Ovary (tissue), 3 donors: ENCODE results near the gene GOLGB1.

Source experiments
- CTCF ChIP-seq, 3 donors: fragments of 450-650 bp in 2 of 3; fragments of 200-600 bp in 1 of 3; IDR thresholded peaks; one replicate each; pipeline versions ENCODE4 v1.5.1 to v1.8.0; 2016 to 2022; ENCODE audit warnings: antibody characterized with exemption in 3 of 3, mild to moderate bottlenecking in 1 of 3
- POLR2A ChIP-seq: fragments of 450-650 bp; IDR thresholded peaks from one replicate; pipeline ENCODE4 v1.6.1; 2017; ENCODE audit warnings: antibody characterized with exemption, mild to moderate bottlenecking, moderate library complexity
- donor health status: DM: no; HTN: no; CAD: no.

DNA sequence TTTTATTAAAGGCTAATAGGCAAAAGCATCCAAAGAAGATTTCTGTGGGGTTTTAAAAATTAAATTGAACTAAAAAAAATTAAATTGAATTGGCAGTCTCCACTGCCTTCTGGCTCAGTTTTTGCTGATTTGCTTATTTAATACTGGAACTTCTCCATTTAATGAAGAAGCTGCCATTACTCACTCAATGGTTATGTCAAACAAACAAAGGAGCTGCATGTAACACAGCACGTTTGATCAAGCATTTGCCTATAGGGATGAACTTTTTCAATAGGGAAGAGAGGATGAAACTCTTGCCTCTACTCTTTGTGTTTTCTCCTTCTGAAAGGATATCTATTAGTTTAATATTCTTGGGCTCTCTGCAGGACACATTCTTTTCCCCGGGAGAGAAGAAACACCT, 84.1 kb downstream of the GOLGB1 start:
- TF ChIP-seq CTCF (IDR thresholded peaks at IDR 0.05) = no peak
- no peak for TF ChIP-seq POLR2A
